Measurements from ENCODE around the gene PLCB4. TPM values are rescaled to one million over a fixed set of nuclear protein-coding genes. Genes with fewer than 3 reads are reported as not detected.

PLCB4 gene
- total RNA-seq, 2 experiments from 2014 or later: 0.06 TPM; not detected in 1

GRCh38 chr20:9141070-9141469 is 72.2 kb downstream of the PLCB4 start:
- H3K27ac ChIP-seq (ENCODE audit: low read depth in 1 of 2, low read length in 2 of 2): no peak overlapping the region
- H3K27me3 Mint-ChIP-seq: no peaks in the 10 kb centered on the region
- H3K36me3 ChIP-seq (ENCODE audit: insufficient read depth, low read length): no peaks in the 10 kb centered on the region
- H3K4me3 Mint-ChIP-seq: no peak overlapping the region
- H3K27ac Mint-ChIP-seq: no peak overlapping the region
- H3K4me1 ChIP-seq (ENCODE audit: insufficient read depth, low read length): no peaks in the 10 kb centered on the region
- no peaks in the 10 kb centered on the region for H3K36me3 Mint-ChIP-seq (ENCODE audit: low read depth)
- CTCF ChIA-PET: no interaction called here
- TF ChIP-seq, protein P1, sequence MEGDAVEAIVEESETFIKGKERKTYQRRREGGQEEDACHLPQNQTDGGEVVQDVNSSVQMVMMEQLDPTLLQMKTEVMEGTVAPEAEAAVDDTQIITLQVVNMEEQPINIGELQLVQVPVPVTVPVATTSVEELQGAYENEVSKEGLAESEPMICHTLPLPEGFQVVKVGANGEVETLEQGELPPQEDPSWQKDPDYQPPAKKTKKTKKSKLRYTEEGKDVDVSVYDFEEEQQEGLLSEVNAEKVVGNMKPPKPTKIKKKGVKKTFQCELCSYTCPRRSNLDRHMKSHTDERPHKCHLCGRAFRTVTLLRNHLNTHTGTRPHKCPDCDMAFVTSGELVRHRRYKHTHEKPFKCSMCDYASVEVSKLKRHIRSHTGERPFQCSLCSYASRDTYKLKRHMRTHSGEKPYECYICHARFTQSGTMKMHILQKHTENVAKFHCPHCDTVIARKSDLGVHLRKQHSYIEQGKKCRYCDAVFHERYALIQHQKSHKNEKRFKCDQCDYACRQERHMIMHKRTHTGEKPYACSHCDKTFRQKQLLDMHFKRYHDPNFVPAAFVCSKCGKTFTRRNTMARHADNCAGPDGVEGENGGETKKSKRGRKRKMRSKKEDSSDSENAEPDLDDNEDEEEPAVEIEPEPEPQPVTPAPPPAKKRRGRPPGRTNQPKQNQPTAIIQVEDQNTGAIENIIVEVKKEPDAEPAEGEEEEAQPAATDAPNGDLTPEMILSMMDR (IDR thresholded peaks at IDR 0.05): no peak
- no peak overlapping the region for H3K4me3 ChIP-seq (ENCODE audit: low read length)
- H3K9me3 Mint-ChIP-seq: peaks cover 10% of the 10 kb centered on the region
- POLR2A ChIA-PET: no interaction called here
- intact Hi-C loops (cut with DNase I, micrococcal nuclease): no loop called here
- no peaks in the 10 kb centered on the region for H3K4me1 Mint-ChIP-seq (ENCODE audit: low read depth)
- DNase-seq (no peak), ATAC-seq (ENCODE audit: poor library complexity) (no peak)
- H3K27me3 ChIP-seq (ENCODE audit: control insufficient read depth in 1 of 2, insufficient read depth in 2 of 2, low read length in 2 of 2): no peaks in the 10 kb centered on the region
- H3K9me3 ChIP-seq (ENCODE audit: control insufficient read depth in 1 of 2, insufficient read depth in 1 of 2, low read length in 2 of 2): no peaks in the 10 kb centered on the region

GRCh38 chr20:9141921-9142320 is 73.0 kb downstream of the PLCB4 start:
- Histone ChIP-seq H3K9me3 (ENCODE audit: control insufficient read depth in 1 of 2, insufficient read depth in 1 of 2, low read length in 2 of 2) (no peaks in the 10 kb centered on the region), H3K27me3 (ENCODE audit: control insufficient read depth in 1 of 2, insufficient read depth in 2 of 2, low read length in 2 of 2) (no peaks in the 10 kb centered on the region), H3K4me3 (ENCODE audit: low read length) (no peak overlapping the region), H3K4me1 (ENCODE audit: insufficient read depth, low read length) (no peaks in the 10 kb centered on the region), H3K36me3 (ENCODE audit: insufficient read depth, low read length) (no peaks in the 10 kb centered on the region), H3K27ac (ENCODE audit: low read depth in 1 of 2, low read length in 2 of 2) (no peak overlapping the region)
- Mint-ChIP-seq H3K4me1 (ENCODE audit: low read depth) (no peaks in the 10 kb centered on the region), H3K9me3 (peaks cover 12% of the 10 kb centered on the region), H3K4me3 (no peak overlapping the region), H3K27ac (no peak overlapping the region), H3K27me3 (no peaks in the 10 kb centered on the region), H3K36me3 (ENCODE audit: low read depth) (no peaks in the 10 kb centered on the region)
- ChIA-PET CTCF (no interaction called here), POLR2A (no interaction called here)
- ATAC-seq (ENCODE audit: poor library complexity) (no peak), DNase-seq (no peak)
- intact Hi-C loops (cut with DNase I, micrococcal nuclease): no loop called here
- TF ChIP-seq, protein P1 (IDR thresholded peaks at IDR 0.05): no peak

DNA sequence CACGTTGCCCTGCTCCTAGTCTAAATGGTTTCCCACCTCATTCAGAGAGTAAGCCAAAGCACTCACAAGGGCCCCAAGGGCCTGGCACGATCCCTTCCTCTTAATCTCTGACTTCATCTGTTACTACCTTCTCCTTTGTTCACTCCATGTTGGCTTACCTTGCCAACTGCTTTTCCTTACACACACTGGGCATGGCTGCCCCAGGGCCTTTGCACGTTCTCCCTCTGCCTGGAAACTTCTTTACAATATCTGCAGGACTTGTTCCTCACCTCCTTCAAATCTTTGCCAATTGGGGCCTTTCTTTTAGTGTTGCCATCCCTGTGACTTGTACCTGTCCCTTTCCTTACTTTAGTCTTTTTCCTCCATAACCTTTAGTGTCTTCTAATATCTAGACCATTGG is 73.9 kb downstream of the PLCB4 start:
- Histone ChIP-seq H3K27ac (ENCODE audit: low read depth in 1 of 2, low read length in 2 of 2) (no peak overlapping the region), H3K27me3 (ENCODE audit: control insufficient read depth in 1 of 2, insufficient read depth in 2 of 2, low read length in 2 of 2) (no peaks in the 10 kb centered on the region), H3K36me3 (ENCODE audit: insufficient read depth, low read length) (no peaks in the 10 kb centered on the region), H3K4me1 (ENCODE audit: insufficient read depth, low read length) (no peaks in the 10 kb centered on the region), H3K9me3 (ENCODE audit: control insufficient read depth in 1 of 2, insufficient read depth in 1 of 2, low read length in 2 of 2) (no peaks in the 10 kb centered on the region), H3K4me3 (ENCODE audit: low read length) (no peak overlapping the region)
- ATAC-seq (ENCODE audit: poor library complexity) (no peak), DNase-seq (no peak)
- intact Hi-C loops (cut with DNase I, micrococcal nuclease): no loop called here
- ChIA-PET CTCF (no interaction called here), POLR2A (no interaction called here)
- no peak overlapping the region for H3K4me3 Mint-ChIP-seq
- no peaks in the 10 kb centered on the region for H3K27me3 Mint-ChIP-seq
- TF ChIP-seq, protein P1 (IDR thresholded peaks at IDR 0.05): no peak
- no peak overlapping the region for H3K27ac Mint-ChIP-seq
- no peaks in the 10 kb centered on the region for H3K36me3 Mint-ChIP-seq (ENCODE audit: low read depth)
- no peaks in the 10 kb centered on the region for H3K4me1 Mint-ChIP-seq (ENCODE audit: low read depth)
- H3K9me3 Mint-ChIP-seq: peaks cover 12% of the 10 kb centered on the region

Data from CD4-positive, alpha-beta T cell (primary cell).